PC-3 (cell line): ENCODE results near the gene PLRG1. TPM values are rescaled to one million over a fixed set of nuclear protein-coding genes. Genes with fewer than 3 reads are reported as not detected.

Experiments used
- ATAC-seq: fragments of 200-7000 bp; cut with Tn5 transposase; 2 replicates; pipeline ENCODE4 v1.9.1; 2020; ENCODE audit warnings: mild to moderate bottlenecking, moderate library complexity
- BruUV-seq: library from RNA; stranded (reverse); fragments of 400-500 nt; replicated peaks from 2 replicates; lab custom pipeline; 2021; lab: Mats Ljungman, UMichigan
- CTCF ChIA-PET: fragments of 300-600 bp; sonication (Branson Sonifier 250); formaldehyde crosslinking; loops from one replicate; lab custom pipeline; 2022; ENCODE audit warnings: antibody characterized with exemption; lab: Charles Lee
- POLR2A ChIA-PET: fragments of 300-600 bp; sonication (Branson Sonifier 250); formaldehyde crosslinking; loops from one replicate; lab custom pipeline; 2022; ENCODE audit warnings: antibody characterized with exemption; ENCODE audit not compliant: unreplicated experiment; lab: Charles Lee
- DNase-seq: peaks from one replicate; pipeline ENCODE4 v3.0.0-alpha.2; 2015
- H2AFZ ChIP-seq: fragments of 300-600 bp; sonication (generic); 2 replicates; pipeline ENCODE4 v1.6.0; 2016; ENCODE audit warnings: antibody characterized with exemption, low read length
- H3F3A ChIP-seq: fragments of 300-600 bp; sonication (generic); one replicate; pipeline ENCODE4 v1.6.0; 2017; ENCODE audit warnings: antibody characterized with exemption, low read length, control low read depth, mild to moderate bottlenecking; ENCODE audit not compliant: unreplicated experiment
- H3K27ac ChIP-seq: fragments of 300-600 bp; sonication (generic); 2 replicates; pipeline ENCODE4 v1.5.1; 2016; ENCODE audit warnings: mild to moderate bottlenecking, low read length
- H3K27me3 ChIP-seq: fragments of 300-600 bp; sonication (generic); 2 replicates; pipeline ENCODE4 v1.6.1; 2016; ENCODE audit warnings: low read length, mixed read lengths
- H3K36me3 ChIP-seq: fragments of 300-600 bp; sonication (generic); 2 replicates; pipeline ENCODE4 v1.6.1; 2016; ENCODE audit warnings: low read depth, mixed run types, low read length, mixed read lengths
- H3K4me1 ChIP-seq: fragments of 300-600 bp; sonication (generic); 2 replicates; pipeline ENCODE4 v1.5.1; 2016; ENCODE audit warnings: low read length; ENCODE audit not compliant: insufficient read depth
- H3K4me2 ChIP-seq: fragments of 300-600 bp; sonication (generic); 2 replicates; pipeline ENCODE4 v1.6.0; 2016; ENCODE audit warnings: low read length
- H3K4me3 ChIP-seq: fragments of 300-600 bp; sonication (generic); 2 replicates; pipeline ENCODE4 v1.5.1; 2016; ENCODE audit warnings: mild to moderate bottlenecking, low read length, mixed read lengths
- H3K79me2 ChIP-seq: fragments of 300-600 bp; sonication (generic); 2 replicates; pipeline ENCODE4 v1.6.1; 2017; ENCODE audit warnings: low read length, mixed read lengths
- H3K9ac ChIP-seq: fragments of 300-600 bp; sonication (generic); 2 replicates; pipeline ENCODE4 v1.6.0; 2016; ENCODE audit warnings: mild to moderate bottlenecking, low read length
- H3K9me2 ChIP-seq: fragments of 300-600 bp; sonication (generic); replicated peaks from 2 replicates; pipeline ENCODE4 v1.6.1; 2016; ENCODE audit warnings: mixed run types, low read length, mixed read lengths
- H3K9me3 ChIP-seq: fragments of 300-600 bp; sonication (generic); 2 replicates; pipeline ENCODE4 v1.6.1; 2016; ENCODE audit warnings: low read length, mixed read lengths
- H4K20me1 ChIP-seq: fragments of 300-600 bp; sonication (generic); 2 replicates; pipeline ENCODE4 v1.6.1; 2016; ENCODE audit warnings: low read length, mixed read lengths
- CTCF ChIP-seq: fragments of 300-600 bp; sonication (generic); conservative IDR thresholded peaks from 2 replicates; pipeline ENCODE4 v1.5.1; 2017; ENCODE audit warnings: antibody characterized with exemption, low read depth, mild to moderate bottlenecking, low read length
- EZH2 ChIP-seq: fragments of 300-600 bp; sonication (generic); IDR thresholded peaks from one replicate; pipeline ENCODE4 v1.6.1; 2017; ENCODE audit warnings: antibody characterized with exemption, mild to moderate bottlenecking, low read length; ENCODE audit not compliant: unreplicated experiment
- EZH2phosphoT487 ChIP-seq: fragments of 300-600 bp; sonication (generic); IDR thresholded peaks from 2 replicates; pipeline ENCODE4 v1.6.1; 2018; ENCODE audit warnings: mild to moderate bottlenecking, antibody characterized with exemption, low read length, borderline replicate concordance
- intact Hi-C: fragments of 100-400 bp; cut with micrococcal nuclease; formaldehyde crosslinking; loops from 2 replicates; pipeline ENCODE4 v1.9.0; 2023
- total RNA-seq: library from RNA; depleted of rRNA; stranded (reverse); fragments of >200 nt; gene quantifications from 2 replicates; pipeline ENCODE4 v1.2.3, GENCODE V29; 2014

PLRG1 gene
- total RNA-seq, 1 experiment from 2014 or later = 51.7 TPM

GRCh38 chr4:154506253-154506652 is 43.9 kb downstream of the PLRG1 start:
- H3K9me2 ChIP-seq = no peaks in the 10 kb centered on the region
- H3K9me3 ChIP-seq = no peaks in the 10 kb centered on the region
- DNase-seq (peak; percentile 45), ATAC-seq (peak; percentile 48)
- no peak overlapping the region for H2AFZ ChIP-seq
- intact Hi-C loops = loop anchor here (1.0 to 5.0 kb wide), 2 partner anchors 107 to 179 kb away; no protein-coding TSS in a partner anchor
- no peak overlapping the region for H3K9ac ChIP-seq
- ChIA-PET CTCF (interaction anchor here (0.6 to 0.8 kb wide), 4 partner anchors 11 to 140 kb away, joined by 3 to 5 read pairs (median 4); no protein-coding TSS in a partner anchor), POLR2A (no interaction called here)
- H3K27me3 ChIP-seq = peaks cover 12% of the 10 kb centered on the region; the same call in 1 of the 2 replicates
- H3K79me2 ChIP-seq = no peaks in the 10 kb centered on the region
- H3K4me1 ChIP-seq = peaks cover 21% of the 10 kb centered on the region
- no TSS peak for BruUV-seq
- peak overlapping the region; percentile 51 for H3K4me2 ChIP-seq
- no peaks in the 10 kb centered on the region for H3F3A ChIP-seq
- no peaks in the 10 kb centered on the region for H3K36me3 ChIP-seq
- peak overlapping the region; percentile 37 for H3K27ac ChIP-seq
- TF ChIP-seq CTCF (peak; percentile 65), EZH2phosphoT487 (no peak), EZH2 (no peak)
- H3K4me3 ChIP-seq = no peak overlapping the region
- H4K20me1 ChIP-seq = no peaks in the 10 kb centered on the region

- no peak overlapping the region for H3K27ac ChIP-seq
Observed at GRCh38 chr4:154503598-154503997, 46.6 kb downstream of the PLRG1 start.

More at GRCh38 chr4:154503598-154503997, 46.6 kb downstream of the PLRG1 start:
- H3K4me2 ChIP-seq = no peak overlapping the region
- DNase-seq (peak; percentile 60), ATAC-seq (no peak)
- no peaks in the 10 kb centered on the region for H3K36me3 ChIP-seq
- peaks cover 34% of the 10 kb centered on the region for H3K27me3 ChIP-seq
- H3K4me1 ChIP-seq = peaks cover 21% of the 10 kb centered on the region
- H4K20me1 ChIP-seq = no peaks in the 10 kb centered on the region
- H2AFZ ChIP-seq = no peak overlapping the region
- no peaks in the 10 kb centered on the region for H3K9me2 ChIP-seq
- no peak overlapping the region for H3K4me3 ChIP-seq
- no TSS peak for BruUV-seq
- no peaks in the 10 kb centered on the region for H3F3A ChIP-seq
- intact Hi-C loops = loop anchor here (2.0 kb wide), 1 partner anchor 47 kb away; the partner anchor contains the start of gene PLRG1
- CTCF ChIA-PET = no interaction called here
- H3K79me2 ChIP-seq = no peaks in the 10 kb centered on the region
- H3K9ac ChIP-seq = no peak overlapping the region
- POLR2A ChIA-PET = no interaction called here
- H3K9me3 ChIP-seq = no peaks in the 10 kb centered on the region
- TF ChIP-seq CTCF (peak; percentile 67), EZH2phosphoT487 (no peak), EZH2 (no peak)
